IMR-90 (cell line): Measurements from ENCODE around the gene FN1. TPM values are rescaled to one million over a fixed set of nuclear protein-coding genes. Genes with fewer than 3 reads are reported as not detected.

Experiments used
- ATAC-seq: fragments of 200-7000 bp; cut with Tn5 transposase; 2 replicates; pipeline ENCODE4 v1.9.1; 2020; ENCODE audit warnings: low read depth, mild to moderate bottlenecking, moderate library complexity
- BruUV-seq: library from RNA; stranded (reverse); fragments of 400-500 nt; replicated peaks from 2 replicates; lab custom pipeline; 2021; lab: Mats Ljungman, UMichigan
- CTCF ChIA-PET: fragments of 300-600 bp; formaldehyde crosslinking; extraction: SDS; loops from one replicate; lab custom pipeline; 2021; ENCODE audit warnings: antibody characterized with exemption; lab: Yijun Ruan, JAX
- POLR2A ChIA-PET: fragments of 300-600 bp; sonication (Branson Sonifier 250); formaldehyde crosslinking; loops from one replicate; lab custom pipeline; 2022; ENCODE audit warnings: antibody characterized with exemption; ENCODE audit not compliant: unreplicated experiment; lab: Charles Lee
- DNase-seq: peaks from one replicate; pipeline ENCODE4 v3.0.0; 2013
- H2AFZ ChIP-seq: replicated peaks from 2 replicates; pipeline ENCODE3; 2013; ENCODE audit warnings: low read length, mild to moderate bottlenecking; ENCODE audit not compliant: poor library complexity
- H2AK5ac ChIP-seq: 2 replicates; pipeline ENCODE4 v1.6.1; 2013; ENCODE audit warnings: low read depth, low read length, inconsistent platforms
- H2AK9ac ChIP-seq: replicated peaks from 2 replicates; pipeline ENCODE3; 2013; ENCODE audit warnings: mild to moderate bottlenecking, low read depth, low read length, moderate library complexity; ENCODE audit not compliant: poor library complexity
- H2BK120ac ChIP-seq: 2 replicates; pipeline ENCODE4 v1.6.1; 2013; ENCODE audit warnings: low read depth, low read length, inconsistent platforms
- H2BK15ac ChIP-seq: 3 replicates; pipeline ENCODE4 v1.6.1; 2013; ENCODE audit warnings: low read depth, low read length, inconsistent platforms
- H2BK20ac ChIP-seq: 2 replicates; pipeline ENCODE4 v1.6.1; 2013; ENCODE audit warnings: low read depth, mild to moderate bottlenecking, inconsistent platforms, low read length, moderate library complexity
- H2BK5ac ChIP-seq: 2 replicates; pipeline ENCODE4 v1.6.1; 2013; ENCODE audit warnings: mild to moderate bottlenecking, low read depth, low read length, inconsistent platforms; ENCODE audit not compliant: poor library complexity, severe bottlenecking
- H3K14ac ChIP-seq: replicated peaks from 2 replicates; pipeline ENCODE4 v1.6.1; 2013; ENCODE audit warnings: low read depth, low read length, inconsistent platforms
- H3K18ac ChIP-seq: 2 replicates; pipeline ENCODE4 v1.6.1; 2013; ENCODE audit warnings: low read depth, low read length, control low read depth
- H3K23ac ChIP-seq: 2 replicates; pipeline ENCODE4 v1.6.1; 2013; ENCODE audit warnings: low read depth, low read length, inconsistent platforms
- H3K27ac ChIP-seq: 2 replicates; pipeline ENCODE4 v1.5.1; 2013; ENCODE audit warnings: mild to moderate bottlenecking, control low read depth, low read length; ENCODE audit not compliant: insufficient read depth
- H3K27me3 ChIP-seq: 2 replicates; pipeline ENCODE4 v1.6.1; 2013; ENCODE audit warnings: low read length; ENCODE audit not compliant: control insufficient read depth, insufficient read depth
- H3K36me3 ChIP-seq: 2 replicates; pipeline ENCODE4 v1.6.1; 2013; ENCODE audit warnings: low read length, mixed read lengths; ENCODE audit not compliant: control insufficient read depth, insufficient read depth
- H3K4ac ChIP-seq: 2 replicates; pipeline ENCODE4 v1.6.1; 2013; ENCODE audit warnings: low read depth, low read length, inconsistent platforms
- H3K4me1 ChIP-seq: 2 replicates; pipeline ENCODE4 v1.6.1; 2013; ENCODE audit warnings: low read length, mixed read lengths; ENCODE audit not compliant: control insufficient read depth, insufficient read depth
- H3K4me2 ChIP-seq: 2 replicates; pipeline ENCODE4 v1.6.1; 2013; ENCODE audit warnings: low read depth, mild to moderate bottlenecking, control low read depth, low read length, moderate library complexity
- H3K4me3 ChIP-seq: 2 replicates; pipeline ENCODE4 v1.5.1; 2013; ENCODE audit warnings: low read depth, mild to moderate bottlenecking, control low read depth, low read length, moderate library complexity; ENCODE audit not compliant: insufficient read depth
- H3K56ac ChIP-seq: 2 replicates; pipeline ENCODE4 v1.6.1; 2013; ENCODE audit warnings: low read length, inconsistent platforms; ENCODE audit not compliant: insufficient read depth; ENCODE audit errors: extremely low read depth
- H3K79me1 ChIP-seq, 2 experiments: 2 replicates each; pipeline ENCODE4 v1.6.1; 2013; ENCODE audit warnings: low read length in 2 of 2, inconsistent platforms in 1 of 2, low read depth in 1 of 2
- H3K9ac ChIP-seq: 2 replicates; pipeline ENCODE4 v1.6.1; 2013; ENCODE audit warnings: low read depth, low read length, control low read depth
- H3K9me1 ChIP-seq: 2 replicates; pipeline ENCODE4 v1.6.1; 2013; ENCODE audit warnings: low read length, inconsistent platforms; ENCODE audit not compliant: insufficient read depth
- H3K9me3 ChIP-seq: 2 replicates; pipeline ENCODE4 v1.6.1; 2013; ENCODE audit warnings: low read length; ENCODE audit not compliant: control insufficient read depth, insufficient read depth
- H4K20me1 ChIP-seq: 2 replicates; pipeline ENCODE4 v1.6.1; 2013; ENCODE audit warnings: low read length, inconsistent platforms; ENCODE audit not compliant: insufficient read depth
- H4K5ac ChIP-seq: 2 replicates; pipeline ENCODE4 v1.6.1; 2013; ENCODE audit warnings: mild to moderate bottlenecking, low read depth, low read length, control low read depth
- H4K8ac ChIP-seq, 2 experiments: 2 replicates each; pipeline ENCODE4 v1.6.1; 2013; ENCODE audit warnings: low read depth in 2 of 2, low read length in 2 of 2, control low read depth in 1 of 2, inconsistent platforms in 1 of 2
- H4K91ac ChIP-seq: 2 replicates; pipeline ENCODE4 v1.6.1; 2013; ENCODE audit warnings: low read depth, low read length, inconsistent platforms; ENCODE audit not compliant: insufficient read depth
- FOS ChIP-seq: fragments of 150-350 bp; IDR thresholded peaks from 2 replicates; pipeline ENCODE4 v1.6.1; 2016; ENCODE audit warnings: low read depth, low read length
- MXI1 ChIP-seq: IDR thresholded peaks from 2 replicates; pipeline ENCODE4 v1.6.1; 2012; ENCODE audit warnings: low read depth, mild to moderate bottlenecking, low read length, moderate library complexity, borderline replicate concordance
- WGBS, 2 experiments: methylation state at CpG; one replicate each; pipeline versions ENCODE4 v1.1.5 to v1.1.7; 2013; ENCODE audit warnings: missing lambda C conversion rate in 2 of 2; ENCODE audit not compliant: insufficient read length in 1 of 2; ENCODE audit errors: extremely low coverage in 2 of 2; 5-methylcytosine and 5-hydroxymethylcytosine counted together
- dilution Hi-C: fragments of 300-500 bp; cut with HindIII; formaldehyde crosslinking; loops from one replicate; pipeline ENCODE4 v1.14.3; 2018; ENCODE audit warnings: low sequenced_read_pairs; ENCODE audit not compliant: unreplicated experiment
- in situ Hi-C: fragments of 300-500 bp; cut with MboI; formaldehyde crosslinking; loops from 3 replicates; pipeline ENCODE4 v1.14.3; 2019; ENCODE audit warnings: low sequenced_read_pairs, inconsistent platforms, mixed read lengths
- intact Hi-C: fragments of 100-400 bp; cut with micrococcal nuclease; formaldehyde crosslinking; loops from 2 replicates; pipeline ENCODE4 v1.10.0; 2022
- polyA plus RNA-seq, 3 experiments: library from polyadenylated mRNA; depleted of rRNA; stranded (reverse); fragments of >200 nt; gene quantifications; 2 replicates each; pipeline ENCODE4 v1.2.3, GENCODE V29; 2012; ENCODE audit warnings: low replicate concordance in 1 of 3
- total RNA-seq: library from RNA; depleted of rRNA; stranded (reverse); fragments of >200 nt; gene quantifications from 2 replicates; pipeline ENCODE4 v1.2.3, GENCODE V29; 2012

The FN1 gene
- total and polyA plus RNA-seq, 2 of the 4 experiments (the other 2 are of a cell fraction): 8,243 to 13,004 TPM

DNA sequence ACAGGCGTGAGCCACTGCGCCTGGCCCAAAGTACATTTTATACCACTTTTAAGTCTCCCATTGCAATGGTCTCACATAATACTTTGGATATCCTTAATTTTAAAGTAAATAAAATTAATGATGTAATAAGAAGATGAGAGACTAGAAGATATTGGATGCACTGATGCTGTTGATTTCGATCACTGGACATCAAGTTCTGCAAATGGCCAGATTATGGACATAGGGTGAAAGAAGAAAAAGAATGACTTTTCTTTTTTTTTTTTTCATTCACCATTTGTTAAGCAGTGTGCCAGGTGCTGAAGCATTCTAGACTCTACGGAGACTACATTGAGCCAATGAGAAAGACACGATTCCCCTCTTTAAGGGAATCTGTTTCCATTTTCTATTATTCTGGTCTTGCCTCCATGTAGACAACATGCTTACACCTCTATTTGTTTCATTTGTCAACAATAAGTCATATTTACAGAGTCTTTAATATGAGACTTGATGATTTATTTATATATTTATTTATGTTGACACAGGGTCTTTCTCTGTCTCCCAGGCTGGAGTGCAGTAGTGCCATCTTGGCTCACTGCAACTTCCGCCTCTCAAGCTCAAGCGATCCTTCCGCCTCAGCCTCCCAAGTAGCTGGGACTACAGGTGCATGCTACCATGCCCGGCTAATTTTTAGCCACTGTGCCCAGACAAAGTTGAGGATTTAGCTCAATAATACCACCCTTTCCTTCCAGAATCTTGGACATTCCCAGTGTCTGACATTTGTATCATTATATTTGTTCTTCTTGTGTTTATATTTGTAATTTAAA, 23.7 kb downstream of the FN1 start:
- no peak overlapping the region for H3K14ac ChIP-seq
- CTCF ChIA-PET: interaction anchor here (0.6 kb wide), 1 partner anchor 462 kb away, joined by 4 read pairs; no protein-coding TSS in a partner anchor
- peak overlapping the region; percentile 18 for H2BK5ac ChIP-seq
- H3K27me3 ChIP-seq: no peaks in the 10 kb centered on the region
- no peak for ATAC-seq
- no peak overlapping the region for H3K4me3 ChIP-seq
- H3K79me1 ChIP-seq: peaks cover 25 to 46% of the 10 kb centered on the region in 2 experiments
- no peak overlapping the region for H4K5ac ChIP-seq
- no peak for DNase-seq
- H2AK5ac ChIP-seq: no peak overlapping the region
- H3K4ac ChIP-seq: peak overlapping the region; percentile 8; the same call in 1 of the 2 replicates
- H3K18ac ChIP-seq: peak overlapping the region; percentile 38; the same call in 1 of the 2 replicates
- WGBS, 2 experiments: no CpG with 5 or more reads among the region's 9 CpGs
- H3K9me3 ChIP-seq: no peaks in the 10 kb centered on the region
- H3K9me1 ChIP-seq: peaks cover 13% of the 10 kb centered on the region
- no peak overlapping the region for H2BK20ac ChIP-seq
- peaks cover 4% of the 10 kb centered on the region; the same call in 1 of the 2 replicates for H4K20me1 ChIP-seq
- peak overlapping the region; percentile 65; the same call in 1 of the 3 replicates for H2BK15ac ChIP-seq
- dilution Hi-C loops: no loop called here
- peaks cover 13% of the 10 kb centered on the region for H3K4me1 ChIP-seq
- no TSS peak for BruUV-seq
- POLR2A ChIA-PET: no interaction called here
- peak overlapping the region; percentile 17; the same call in 1 of the 2 replicates for H3K56ac ChIP-seq
- peaks cover 62% of the 10 kb centered on the region for H3K36me3 ChIP-seq
- in situ Hi-C loops: no loop called here
- intact Hi-C loops: no loop called here
- H3K27ac ChIP-seq: peak overlapping the region; percentile 72
- H4K91ac ChIP-seq: peak overlapping the region; percentile 15; the same call in 1 of the 2 replicates
- H2AK9ac ChIP-seq: no peak overlapping the region
- H3K23ac ChIP-seq: no peak overlapping the region
- H4K8ac ChIP-seq: peak overlapping the region in 1 of 2 experiments; percentile 15; a peak in 1 of 4 replicates
- no peak overlapping the region for H2BK120ac ChIP-seq
- no peak for TF ChIP-seq FOS
- no peak for TF ChIP-seq MXI1
- no peak overlapping the region for H2AFZ ChIP-seq
- H3K9ac ChIP-seq: no peak overlapping the region
- no peak overlapping the region for H3K4me2 ChIP-seq
